Adrenal gland (tissue), 12 donors: Measurements from ENCODE around the gene KAZN. TPM values are rescaled to one million over a fixed set of nuclear protein-coding genes. Genes with fewer than 3 reads are reported as not detected.
A peak's percentile ranks its signal among the peaks of the same experiment; 100 is the strongest.

Source experiments
- DNase-seq, 7 donors: peaks; one replicate each; pipeline ENCODE4 v3.0.0-alpha.2; 2019 to 2020
- H3K27ac ChIP-seq, 5 donors: fragments of 200-600 bp; sonication (generic) in 4 of 5; 1 replicate in 3 of 5; 2 replicates in 2 of 5; pipeline versions ENCODE4 v1.5.1 to v1.8.0; 2016 to 2020; ENCODE audit warnings: mild to moderate bottlenecking in 1 of 5
- H3K27me3 ChIP-seq: fragments of 200-600 bp; 2 replicates; pipeline ENCODE4 v1.8.0; 2021
- H3K36me3 ChIP-seq, 2 donors: fragments of 200-600 bp; replicated peaks in 1 of 2; 1 replicate in 1 of 2; 2 replicates in 1 of 2; pipeline versions ENCODE4 v1.5.1 to v1.8.0; 2018 to 2022
- H3K4me1 ChIP-seq, 2 donors: fragments of 200-600 bp; replicated peaks in 1 of 2; 1 replicate in 1 of 2; 2 replicates in 1 of 2; pipeline versions ENCODE4 v1.5.1 to v1.8.0; 2018 to 2021
- H3K4me3 ChIP-seq, 4 donors: fragments of 200-600 bp; sonication (generic) in 3 of 4; one replicate each; pipeline ENCODE4 v1.5.1; 2016 to 2018
- H3K9me3 ChIP-seq, 3 donors: fragments of 200-600 bp; sonication (generic) in 1 of 3; replicated peaks in 1 of 3; 1 replicate in 2 of 3; 2 replicates in 1 of 3; pipeline versions ENCODE4 v1.5.1 to v1.8.0; 2016 to 2021
- CTCF ChIP-seq, 6 experiments: fragments of 450-650 bp in 4 of 6; fragments of 200-600 bp in 2 of 6; sonication (generic) in 1 of 6; IDR thresholded peaks; 1 replicate in 5 of 6; 2 replicates in 1 of 6; pipeline versions ENCODE4 v1.5.1 to v1.8.0; 2016 to 2021; ENCODE audit warnings: antibody characterized with exemption in 6 of 6, mild to moderate bottlenecking in 2 of 6, moderate library complexity in 1 of 6
- POLR2A ChIP-seq, 2 donors: fragments of 450-650 bp; IDR thresholded peaks; one replicate each; pipeline ENCODE4 v1.6.1; 2017; ENCODE audit warnings: antibody characterized with exemption in 2 of 2, mild to moderate bottlenecking in 2 of 2, moderate library complexity in 1 of 2
- WGBS, 4 donors: extraction: QIAGEN DNeasy Blood & Tissue Kit in 2 of 4; methylation state at CpG; one replicate each; pipeline versions ENCODE4 v1.1.5 to v1.1.7; 2013 to 2017; 5-methylcytosine and 5-hydroxymethylcytosine counted together
- intact Hi-C, 2 donors: fragments of 100-400 bp; cut with DNase I; formaldehyde crosslinking; loops; one replicate each; pipeline versions ENCODE4 v1.14.1 to v1.15.0; 2022 to 2023
- polyA plus RNA-seq, 3 donors: library from polyadenylated mRNA; stranded (reverse); fragments of 200-250 nt in 2 of 3; fragments of 350-450 nt in 1 of 3; fragmentation: Illumina TruSeq in 1 of 3; extraction: RNeasy Lipid Tissue Mini Kit (QIAGEN cat#74804) in 1 of 3; gene quantifications; one replicate each; pipeline ENCODE4 v1.2.3, GENCODE V29; 2013 to 2014
- total RNA-seq, 9 donors: library from RNA; depleted of rRNA in 4 of 9; stranded (reverse); fragments of >200 nt in 4 of 9; fragments of 120-200 nt in 1 of 9; fragmentation: NEBNext Ultra II Directional in 1 of 9; extraction: Animal tissue kit (Norgen Biotek cat#: 25700) in 1 of 9; gene quantifications; one replicate each; pipeline versions ENCODE4 v1.1.0 to v1.2.4, GENCODE V29; 2013 to 2023
- donor health status: healthy with polysubstance abuse.
- donor health status: Bipolar disorder and iron deficiency.
- donor health status: DM: yes; HTN: yes; CAD: no.
- donor health status: DM: no; HTN: no; CAD: no.
- donor health status: DM: no; HTN: no; CAD: no.
- donor health status: DM: yes; HTN: yes; CAD: no.

The KAZN gene
- total and polyA plus RNA-seq, 12 donors, result 5.9 to 63.4 (median 29.5) TPM

- H3K27me3 ChIP-seq, result no peaks in the 10 kb centered on the region
- no peaks in the 10 kb centered on the region for H3K36me3 ChIP-seq
- no peak overlapping the region for H3K4me3 ChIP-seq
- no peaks in the 10 kb centered on the region for H3K4me1 ChIP-seq
- H3K9me3 ChIP-seq, result no peaks in the 10 kb centered on the region
- intact Hi-C loops, result loop anchor here (5.0 kb wide), 1 partner anchor 105 kb away; no protein-coding TSS in a partner anchor
- DNase-seq, result peak; percentile 65 to 87 (median 79)
- H3K27ac ChIP-seq, result peak overlapping the region in 1 of 5 donors; percentile 21
- WGBS, 4 donors, result 46 to 66% (median 47%) methylated on average over 8 to 12 of the region's 12 CpGs
- peak; percentile 79 to 86 (median 85) for TF ChIP-seq CTCF (IDR thresholded peaks at IDR 0.05)
- TF ChIP-seq POLR2A (IDR thresholded peaks at IDR 0.05), result no peak
These were observed 429.1 kb downstream of the KAZN start for GRCh38 chr1:15027515-15027986.

- no peak for TF ChIP-seq POLR2A (IDR thresholded peaks at IDR 0.05)
- no peak for TF ChIP-seq CTCF (IDR thresholded peaks at IDR 0.05)
- no peaks in the 10 kb centered on the region for H3K36me3 ChIP-seq
- no peaks in the 10 kb centered on the region for H3K4me1 ChIP-seq
- no peaks in the 10 kb centered on the region for H3K27me3 ChIP-seq
- intact Hi-C loops, result loop anchor here (5.0 kb wide), 1 partner anchor 106 kb away; no protein-coding TSS in a partner anchor
- DNase-seq, result peak in 5 of 7 donors; percentile 51 to 73 (median 63)
- 49 to 72% (median 63%) methylated on average over 2 to 6 of the region's 6 CpGs for WGBS, 4 donors
- H3K4me3 ChIP-seq, result no peak overlapping the region
- peak overlapping the region in 1 of 5 donors; percentile 21 for H3K27ac ChIP-seq
- no peaks in the 10 kb centered on the region for H3K9me3 ChIP-seq
These were observed 429.6 kb downstream of the KAZN start for GRCh38 chr1:15028102-15028501.

- Histone ChIP-seq H3K27ac (no peak overlapping the region), H3K36me3 (no peaks in the 10 kb centered on the region), H3K4me1 (no peaks in the 10 kb centered on the region), H3K4me3 (no peak overlapping the region), H3K9me3 (no peaks in the 10 kb centered on the region), H3K27me3 (no peaks in the 10 kb centered on the region)
- no peak for TF ChIP-seq CTCF (IDR thresholded peaks at IDR 0.05)
- no peak for TF ChIP-seq POLR2A (IDR thresholded peaks at IDR 0.05)
- WGBS, 4 donors, result 86 to 95% (median 90%) methylated on average over 7 of the region's 7 CpGs
- no peak for DNase-seq
- intact Hi-C loops, result loop anchor here (5.0 kb wide), 1 partner anchor 106 kb away; no protein-coding TSS in a partner anchor
These were observed 430.1 kb downstream of the KAZN start for GRCh38 chr1:15028616-15029015.

GRCh38 chr1:15029036-15029435, 430.6 kb downstream of the KAZN start:
- H3K4me1 ChIP-seq, result no peaks in the 10 kb centered on the region
- no peak overlapping the region for H3K4me3 ChIP-seq
- H3K27me3 ChIP-seq, result no peaks in the 10 kb centered on the region
- no peak overlapping the region for H3K27ac ChIP-seq
- no peak for DNase-seq
- 81 to 96% (median 90%) methylated on average over 4 to 6 of the region's 6 CpGs for WGBS, 4 donors
- no peaks in the 10 kb centered on the region for H3K36me3 ChIP-seq
- no peak for TF ChIP-seq POLR2A (IDR thresholded peaks at IDR 0.05)
- no peak for TF ChIP-seq CTCF (IDR thresholded peaks at IDR 0.05)
- intact Hi-C loops, result loop anchor here (5.0 kb wide), 1 partner anchor 107 kb away; no protein-coding TSS in a partner anchor
- no peaks in the 10 kb centered on the region for H3K9me3 ChIP-seq
